HG02981 (cell line): ENCODE results near the gene FARP2.
"Not testable (repeated sequence)": the region's sequence is repeated elsewhere in the genome, so short reads cannot be mapped to it uniquely, and the experiment has no call there.

Source experiments
- ATAC-seq: cut with Tn5 transposase; IDR thresholded peaks from one replicate; pipeline ENCODE4 v1.9.1; 2021; ENCODE audit warnings: mild to moderate bottlenecking, moderate library complexity; ENCODE audit not compliant: unreplicated experiment

Gene FARP2

GRCh38 chr2:241453919-241454318 lies 97.8 kb downstream of the FARP2 start:
- not testable (repeated sequence) for ATAC-seq

GRCh38 chr2:241454837-241455485 lies 98.9 kb downstream of the FARP2 start:
- ATAC-seq, result no peak

GRCh38 chr2:241456546-241456945 lies 100.5 kb downstream of the FARP2 start:
- ATAC-seq, result no peak

GRCh38 chr2:241458687-241459086 lies 102.6 kb downstream of the FARP2 start:
- no peak for ATAC-seq

- no peak for ATAC-seq
These were observed 103.4 kb downstream of the FARP2 start for GRCh38 chr2:241459520-241459919.

- no peak for ATAC-seq
These were observed 104.5 kb downstream of the FARP2 start for GRCh38 chr2:241460631-241461030.

GRCh38 chr2:241461693-241462677 lies 105.9 kb downstream of the FARP2 start:
- no peak for ATAC-seq

GRCh38 chr2:241463276-241464135 lies 107.4 kb downstream of the FARP2 start:
- no peak for ATAC-seq

GRCh38 chr2:241465543-241465942 lies 109.5 kb downstream of the FARP2 start:
- no peak for ATAC-seq

- no peak for ATAC-seq
These were observed 110.1 kb downstream of the FARP2 start for GRCh38 chr2:241466230-241466629.

- no peak for ATAC-seq
These were observed 111.8 kb downstream of the FARP2 start for GRCh38 chr2:241467777-241468475.

- no peak for ATAC-seq
These were observed 112.3 kb downstream of the FARP2 start for GRCh38 chr2:241468476-241468781.

- ATAC-seq, result no peak
These were observed 113.7 kb downstream of the FARP2 start for GRCh38 chr2:241469746-241470145.

- ATAC-seq, result no peak
These were observed 117.3 kb downstream of the FARP2 start for GRCh38 chr2:241473399-241473798.

- ATAC-seq, result no peak
These were observed 119.2 kb downstream of the FARP2 start for GRCh38 chr2:241475267-241475666.

- no peak for ATAC-seq
These were observed 122.1 kb downstream of the FARP2 start for GRCh38 chr2:241478166-241478565.

- ATAC-seq, result no peak
These were observed 123.2 kb downstream of the FARP2 start for GRCh38 chr2:241479026-241479898.

- ATAC-seq, result no peak
These were observed 125.6 kb downstream of the FARP2 start for GRCh38 chr2:241481687-241482086.

- no peak for ATAC-seq
These were observed 126.3 kb downstream of the FARP2 start for GRCh38 chr2:241482126-241482955.
